Keratinocyte (primary cell): Measurements from ENCODE around the gene NLRP1.

ENCODE experiments used
- CTCF ChIP-seq, 3 experiments: IDR thresholded peaks in 1 of 3; conservative IDR thresholded peaks in 1 of 3; optimal IDR thresholded peaks in 1 of 3; 2 replicates in 2 of 3; 3 replicates in 1 of 3; pipeline versions ENCODE3 to v1.5.1; 2011; ENCODE audit warnings: low read length in 3 of 3, mild to moderate bottlenecking in 3 of 3, moderate library complexity in 2 of 3, control low read depth in 1 of 3, inconsistent platforms in 1 of 3; ENCODE audit not compliant: insufficient read depth in 2 of 3; ENCODE audit errors: extremely low read depth in 1 of 3
- EZH2 ChIP-seq: IDR thresholded peaks from one replicate; pipeline ENCODE4 v1.6.1; 2012; ENCODE audit warnings: inconsistent platforms, mild to moderate bottlenecking, low read length, moderate library complexity

GRCh38 chr17:5558815-5559785, 25.2 kb downstream of the NLRP1 start:
- no peak for TF ChIP-seq EZH2
- TF ChIP-seq CTCF (optimal IDR thresholded peaks at IDR 0.05 in 1 of 3, IDR thresholded peaks at IDR 0.05 in 1 of 3, conservative IDR thresholded peaks at IDR 0.05 in 1 of 3; ENCODE audit: extremely low read depth in 1 of 3, insufficient read depth in 2 of 3, low read length in 3 of 3), result no peak
